Mesendoderm (in vitro differentiated cells): ENCODE data around the gene GLI3.

ENCODE experiments used
- DNase-seq: peaks from one replicate; pipeline ENCODE4 v3.0.0; 2013
- H2AK5ac ChIP-seq: 2 replicates; pipeline ENCODE4 v1.6.1; 2013; ENCODE audit warnings: low read length, inconsistent platforms
- H2BK120ac ChIP-seq: 2 replicates; pipeline ENCODE4 v1.6.1; 2013; ENCODE audit warnings: low read depth, mild to moderate bottlenecking, low read length, moderate library complexity, mixed read lengths
- H2BK15ac ChIP-seq: replicated peaks from 2 replicates; pipeline ENCODE4 v1.6.1; 2013; ENCODE audit warnings: low read depth, mild to moderate bottlenecking, moderate library complexity
- H2BK5ac ChIP-seq: 2 replicates; pipeline ENCODE4 v1.6.1; 2013; ENCODE audit warnings: low read length, inconsistent platforms
- H3K18ac ChIP-seq: 2 replicates; pipeline ENCODE4 v1.6.1; 2013; ENCODE audit warnings: mild to moderate bottlenecking, low read length, mixed read lengths
- H3K23ac ChIP-seq: one replicate; pipeline ENCODE4 v1.6.1; 2013; ENCODE audit warnings: low read length
- H3K27ac ChIP-seq: 2 replicates; pipeline ENCODE4 v1.5.1; 2013; ENCODE audit warnings: low read depth, mild to moderate bottlenecking, inconsistent platforms, low read length, moderate library complexity
- H3K27me3 ChIP-seq: 2 replicates; pipeline ENCODE4 v1.6.1; 2013; ENCODE audit warnings: low read length, control low read depth, mild to moderate bottlenecking, inconsistent platforms; ENCODE audit not compliant: insufficient read depth, poor library complexity
- H3K36me3 ChIP-seq: 2 replicates; pipeline ENCODE4 v1.6.1; 2013; ENCODE audit warnings: low read length, inconsistent platforms; ENCODE audit not compliant: control insufficient read depth, insufficient read depth
- H3K4ac ChIP-seq: one replicate; pipeline ENCODE4 v1.6.1; 2013; ENCODE audit warnings: low read depth, mild to moderate bottlenecking, low read length, moderate library complexity
- H3K4me1 ChIP-seq: 2 replicates; pipeline ENCODE4 v1.6.1; 2013; ENCODE audit warnings: low read depth, low read length, inconsistent platforms; ENCODE audit not compliant: control insufficient read depth
- H3K4me2 ChIP-seq: 2 replicates; pipeline ENCODE4 v1.6.1; 2013; ENCODE audit warnings: low read length
- H3K4me3 ChIP-seq: 2 replicates; pipeline ENCODE4 v1.5.1; 2013; ENCODE audit warnings: mild to moderate bottlenecking, low read length
- H3K56ac ChIP-seq: one replicate; pipeline ENCODE4 v1.6.1; 2013; ENCODE audit warnings: low read length
- H3K79me1 ChIP-seq: 2 replicates; pipeline ENCODE4 v1.6.1; 2013; ENCODE audit warnings: low read length, inconsistent platforms
- H3K79me2 ChIP-seq: 2 replicates; pipeline ENCODE4 v1.6.1; 2013; ENCODE audit warnings: mild to moderate bottlenecking, low read length; ENCODE audit not compliant: control insufficient read depth, insufficient read depth
- H3K9ac ChIP-seq: 2 replicates; pipeline ENCODE4 v1.6.1; 2013; ENCODE audit warnings: low read length, inconsistent platforms
- H4K5ac ChIP-seq: one replicate; pipeline ENCODE4 v1.6.1; 2013; ENCODE audit warnings: low read length
- H4K8ac ChIP-seq: one replicate; pipeline ENCODE4 v1.6.1; 2013; ENCODE audit warnings: low read depth, mild to moderate bottlenecking, control low read depth, low read length, moderate library complexity
- WGBS: extraction: QIAGEN DNeasy Blood & Tissue Kit; methylation state at CpG from one replicate; pipeline ENCODE4 v1.1.7; 2013; ENCODE audit warnings: low lambda C conversion rate, missing lambda C conversion rate; ENCODE audit not compliant: insufficient coverage; ENCODE audit errors: extremely low coverage; 5-methylcytosine and 5-hydroxymethylcytosine counted together

The GLI3 gene

DNA sequence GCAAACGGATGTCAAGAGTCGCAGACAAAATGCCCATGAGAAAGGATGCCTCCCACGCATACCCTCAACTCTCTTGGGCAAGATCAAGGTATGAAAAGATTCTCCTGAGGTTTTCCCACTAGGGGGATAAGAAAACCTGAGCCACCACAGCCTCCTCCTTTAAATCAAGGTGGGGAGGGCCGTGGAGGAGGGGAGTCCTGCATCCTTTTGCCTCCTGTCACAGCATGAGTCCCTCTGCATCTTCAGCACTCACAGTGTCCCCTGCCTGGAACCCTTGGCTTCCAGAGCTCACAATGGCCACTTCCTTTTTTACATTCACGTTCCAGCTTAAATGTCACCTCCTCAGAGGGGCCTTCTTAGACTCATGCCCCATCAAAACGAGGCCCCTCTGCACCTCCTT lies 207.6 kb downstream of the GLI3 start:
- no peak overlapping the region for H3K9ac ChIP-seq
- no peak overlapping the region for H3K56ac ChIP-seq
- H2AK5ac ChIP-seq, result no peak overlapping the region
- H3K27me3 ChIP-seq, result no peaks in the 10 kb centered on the region
- H3K4me1 ChIP-seq, result no peaks in the 10 kb centered on the region
- DNase-seq, result peak; percentile 44
- H3K4me3 ChIP-seq, result no peak overlapping the region
- H4K5ac ChIP-seq, result no peak overlapping the region
- H3K79me1 ChIP-seq, result no peaks in the 10 kb centered on the region
- no peak overlapping the region for H4K8ac ChIP-seq
- H3K36me3 ChIP-seq, result no peaks in the 10 kb centered on the region
- no peaks in the 10 kb centered on the region for H3K79me2 ChIP-seq
- WGBS, result no CpG with 5 or more reads among the region's 6 CpGs
- no peak overlapping the region for H2BK15ac ChIP-seq
- H3K4ac ChIP-seq, result no peak overlapping the region
- no peak overlapping the region for H2BK5ac ChIP-seq
- H3K27ac ChIP-seq, result no peak overlapping the region
- no peak overlapping the region for H3K4me2 ChIP-seq
- H3K18ac ChIP-seq, result no peak overlapping the region
- no peak overlapping the region for H3K23ac ChIP-seq
- H2BK120ac ChIP-seq, result no peak overlapping the region

GRCh38 chr7:42027521-42027920 lies 209.5 kb downstream of the GLI3 start:
- WGBS, result no CpG with 5 or more reads among the region's 3 CpGs
- Histone ChIP-seq H3K4me2 (no peak overlapping the region), H3K56ac (no peak overlapping the region)

DNA sequence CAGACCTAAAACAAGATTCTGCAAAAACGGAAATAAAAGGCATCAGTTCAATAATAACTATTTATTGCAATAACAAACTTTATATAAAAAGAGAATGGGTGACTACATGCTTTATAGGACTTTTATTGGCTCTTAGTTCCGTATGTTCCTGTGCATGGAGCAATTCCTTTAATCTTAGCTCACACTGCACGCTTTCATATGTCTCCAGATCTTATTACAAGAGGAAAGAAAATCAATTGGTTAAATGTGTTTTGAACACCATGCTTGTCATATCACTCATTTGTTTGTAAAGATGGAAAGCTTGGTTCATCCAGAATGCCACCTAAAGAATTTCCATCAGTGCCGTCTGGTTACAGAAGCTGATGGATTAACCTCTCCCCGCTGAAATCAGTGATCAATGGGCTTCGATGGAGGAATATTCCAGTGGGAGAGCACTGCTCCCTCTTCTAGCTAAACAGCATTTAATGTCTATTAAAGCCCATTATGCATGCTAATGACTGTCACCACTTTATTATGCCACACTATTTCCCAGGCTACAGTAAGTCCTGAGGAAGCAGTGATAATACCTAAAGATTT lies 210.3 kb downstream of the GLI3 start:
- H3K27ac ChIP-seq, result no peak overlapping the region
- no peak overlapping the region for H3K56ac ChIP-seq
- WGBS, result no CpG with 5 or more reads among the region's 6 CpGs
- H3K36me3 ChIP-seq, result no peaks in the 10 kb centered on the region
- H2BK5ac ChIP-seq, result no peak overlapping the region
- no peak overlapping the region for H3K4me2 ChIP-seq
- no peak overlapping the region for H3K9ac ChIP-seq
- H3K4me1 ChIP-seq, result no peaks in the 10 kb centered on the region
- H3K4me3 ChIP-seq, result no peak overlapping the region
- no peaks in the 10 kb centered on the region for H3K79me2 ChIP-seq
- H3K4ac ChIP-seq, result no peak overlapping the region
- DNase-seq, result no peak
- no peaks in the 10 kb centered on the region for H3K27me3 ChIP-seq
- H3K23ac ChIP-seq, result no peak overlapping the region
- no peak overlapping the region for H4K5ac ChIP-seq
- no peak overlapping the region for H2BK120ac ChIP-seq
- H4K8ac ChIP-seq, result no peak overlapping the region
- H3K79me1 ChIP-seq, result no peaks in the 10 kb centered on the region
- H3K18ac ChIP-seq, result no peak overlapping the region
- no peak overlapping the region for H2AK5ac ChIP-seq
- no peak overlapping the region for H2BK15ac ChIP-seq

More at GRCh38 chr7:42027521-42027920, 209.5 kb downstream of the GLI3 start:
- H4K8ac ChIP-seq, result no peak overlapping the region
- H3K4me3 ChIP-seq, result no peak overlapping the region
- H3K79me2 ChIP-seq, result no peaks in the 10 kb centered on the region
- no peak overlapping the region for H3K9ac ChIP-seq
- no peaks in the 10 kb centered on the region for H3K36me3 ChIP-seq
- H3K27ac ChIP-seq, result no peak overlapping the region
- H2BK120ac ChIP-seq, result no peak overlapping the region
- no peak overlapping the region for H2AK5ac ChIP-seq
- H3K79me1 ChIP-seq, result no peaks in the 10 kb centered on the region
- H3K18ac ChIP-seq, result no peak overlapping the region
- no peak overlapping the region for H3K4ac ChIP-seq
- DNase-seq, result no peak
- no peaks in the 10 kb centered on the region for H3K27me3 ChIP-seq
- H2BK5ac ChIP-seq, result no peak overlapping the region
- H2BK15ac ChIP-seq, result no peak overlapping the region
- H3K4me1 ChIP-seq, result no peaks in the 10 kb centered on the region
- no peak overlapping the region for H4K5ac ChIP-seq
- H3K23ac ChIP-seq, result no peak overlapping the region

GRCh38 chr7:42025635-42026375 lies 211.2 kb downstream of the GLI3 start:
- no peak overlapping the region for H3K4me2 ChIP-seq
- H3K9ac ChIP-seq, result no peak overlapping the region
- H3K23ac ChIP-seq, result peak overlapping the region; percentile 75
- H3K4me1 ChIP-seq, result no peaks in the 10 kb centered on the region
- no peaks in the 10 kb centered on the region for H3K79me2 ChIP-seq
- H2AK5ac ChIP-seq, result no peak overlapping the region
- WGBS, result no CpG with 5 or more reads among the region's 15 CpGs
- H3K27ac ChIP-seq, result no peak overlapping the region
- no peak overlapping the region for H2BK120ac ChIP-seq
- no peaks in the 10 kb centered on the region for H3K27me3 ChIP-seq
- no peak overlapping the region for H4K5ac ChIP-seq
- H3K56ac ChIP-seq, result no peak overlapping the region
- DNase-seq, result peak; percentile 7
- no peak overlapping the region for H2BK15ac ChIP-seq
- no peak overlapping the region for H3K18ac ChIP-seq
- no peak overlapping the region for H3K4me3 ChIP-seq
- H4K8ac ChIP-seq, result no peak overlapping the region
- no peak overlapping the region for H2BK5ac ChIP-seq
- H3K4ac ChIP-seq, result no peak overlapping the region
- no peaks in the 10 kb centered on the region for H3K79me1 ChIP-seq
- no peaks in the 10 kb centered on the region for H3K36me3 ChIP-seq

DNA sequence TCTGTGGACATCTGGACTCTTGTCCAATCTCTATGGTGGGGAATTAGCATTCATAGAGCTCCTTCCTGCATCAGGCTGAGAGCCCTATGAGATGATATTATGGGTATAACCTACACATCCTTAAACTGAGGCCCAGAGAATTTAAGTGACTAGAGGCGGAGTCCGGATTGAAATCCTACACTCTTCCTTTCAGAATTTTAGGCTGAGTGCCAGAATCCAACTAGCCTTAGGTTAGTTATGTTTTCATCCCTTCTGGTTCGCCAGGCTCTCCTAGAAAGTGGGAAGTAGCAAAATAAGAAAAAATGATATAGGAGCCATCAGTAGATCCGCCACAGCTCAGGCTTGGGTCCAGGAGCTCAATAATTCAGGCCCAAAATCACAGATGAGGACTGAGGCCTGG lies 212.5 kb downstream of the GLI3 start:
- no peak overlapping the region for H2AK5ac ChIP-seq
- H3K56ac ChIP-seq, result no peak overlapping the region
- no peak overlapping the region for H3K9ac ChIP-seq
- no peaks in the 10 kb centered on the region for H3K79me1 ChIP-seq
- H3K23ac ChIP-seq, result no peak overlapping the region
- DNase-seq, result no peak
- H3K4me1 ChIP-seq, result no peaks in the 10 kb centered on the region
- no peak overlapping the region for H4K5ac ChIP-seq
- no peak overlapping the region for H3K18ac ChIP-seq
- H3K36me3 ChIP-seq, result no peaks in the 10 kb centered on the region
- H3K4ac ChIP-seq, result no peak overlapping the region
- no peak overlapping the region for H3K27ac ChIP-seq
- H3K27me3 ChIP-seq, result no peaks in the 10 kb centered on the region
- H2BK15ac ChIP-seq, result no peak overlapping the region
- no peak overlapping the region for H2BK120ac ChIP-seq
- no peak overlapping the region for H3K4me3 ChIP-seq
- no peaks in the 10 kb centered on the region for H3K79me2 ChIP-seq
- no peak overlapping the region for H3K4me2 ChIP-seq
- no peak overlapping the region for H2BK5ac ChIP-seq
- no CpG with 5 or more reads among the region's 4 CpGs for WGBS
- H4K8ac ChIP-seq, result no peak overlapping the region

GRCh38 chr7:42023262-42023661 lies 213.7 kb downstream of the GLI3 start:
- Histone ChIP-seq H2BK15ac (no peak overlapping the region), H3K4me1 (no peaks in the 10 kb centered on the region), H3K56ac (no peak overlapping the region), H3K79me1 (no peaks in the 10 kb centered on the region), H3K4me3 (no peak overlapping the region), H2BK5ac (no peak overlapping the region), H3K36me3 (no peaks in the 10 kb centered on the region), H3K9ac (no peak overlapping the region), H3K79me2 (no peaks in the 10 kb centered on the region), H4K5ac (no peak overlapping the region), H4K8ac (no peak overlapping the region), H2BK120ac (no peak overlapping the region), H2AK5ac (no peak overlapping the region), H3K4ac (no peak overlapping the region), H3K27ac (no peak overlapping the region), H3K18ac (no peak overlapping the region), H3K4me2 (no peak overlapping the region), H3K27me3 (no peaks in the 10 kb centered on the region), H3K23ac (no peak overlapping the region)
- DNase-seq, result no peak
- no CpG with 5 or more reads among the region's 10 CpGs for WGBS
